ENCODE measurements around the gene TMEM151B.

TMEM151B gene

GRCh38 chr6:44285552-44286284 is 15.5 kb downstream of the TMEM151B start:
- no peak for DNase-seq

GRCh38 chr6:44286285-44286565 is 16.0 kb downstream of the TMEM151B start:
- DNase-seq: no peak

GRCh38 chr6:44286747-44287146 is 16.5 kb downstream of the TMEM151B start:
- no peak for DNase-seq

GRCh38 chr6:44289726-44290260 is 19.5 kb downstream of the TMEM151B start:
- no peak for DNase-seq

- no peak for DNase-seq
These were observed 21.6 kb downstream of the TMEM151B start for GRCh38 chr6:44291841-44292240.

- no peak for DNase-seq
These were observed 22.6 kb downstream of the TMEM151B start for GRCh38 chr6:44292661-44293365.

- DNase-seq: no peak
These were observed 24.9 kb downstream of the TMEM151B start for GRCh38 chr6:44294832-44295791.

GRCh38 chr6:44297063-44298038 is 27.1 kb downstream of the TMEM151B start:
- DNase-seq: no peak

GRCh38 chr6:44298055-44298803 is 28.0 kb downstream of the TMEM151B start:
- no peak for DNase-seq

GRCh38 chr6:44298864-44299263 is 28.6 kb downstream of the TMEM151B start:
- DNase-seq: no peak

GRCh38 chr6:44300292-44300823 is 30.1 kb downstream of the TMEM151B start:
- no peak for DNase-seq

- DNase-seq: no peak
These were observed 30.9 kb downstream of the TMEM151B start for GRCh38 chr6:44301106-44301505.

- no peak for DNase-seq
These were observed 31.7 kb downstream of the TMEM151B start for GRCh38 chr6:44301782-44302564.

GRCh38 chr6:44302856-44303255 is 32.6 kb downstream of the TMEM151B start:
- DNase-seq: no peak

- DNase-seq: no peak
These were observed 33.6 kb downstream of the TMEM151B start for GRCh38 chr6:44303842-44304241.

GRCh38 chr6:44304282-44305199 is 34.3 kb downstream of the TMEM151B start:
- no peak for DNase-seq

GRCh38 chr6:44305200-44305725 is 35.0 kb downstream of the TMEM151B start:
- no peak for DNase-seq

- DNase-seq: no peak
These were observed 36.5 kb downstream of the TMEM151B start for GRCh38 chr6:44306710-44307109.

- no peak for DNase-seq
These were observed 37.0 kb downstream of the TMEM151B start for GRCh38 chr6:44307217-44307616.
